Hindlimb muscle (tissue), 1 donor: ENCODE data around the gene FLAD1. TPM values are rescaled to one million over a fixed set of nuclear protein-coding genes. Genes with fewer than 3 reads are reported as not detected.

Source experiments
- DNase-seq: peaks from one replicate; pipeline ENCODE4 v3.0.0-alpha.2; 2013
- polyA plus RNA-seq: library from polyadenylated mRNA; unstranded; fragments of 120-200 nt; gene quantifications from one replicate; pipeline ENCODE4 v1.2.1, GENCODE V29; 2013; ENCODE audit not compliant: insufficient read length

FLAD1 gene
- polyA plus RNA-seq, 1 donor = 20.6 TPM

GRCh38 chr1:155005076-155006011, 22.2 kb downstream of the FLAD1 start:
- DNase-seq = no peak

DNA sequence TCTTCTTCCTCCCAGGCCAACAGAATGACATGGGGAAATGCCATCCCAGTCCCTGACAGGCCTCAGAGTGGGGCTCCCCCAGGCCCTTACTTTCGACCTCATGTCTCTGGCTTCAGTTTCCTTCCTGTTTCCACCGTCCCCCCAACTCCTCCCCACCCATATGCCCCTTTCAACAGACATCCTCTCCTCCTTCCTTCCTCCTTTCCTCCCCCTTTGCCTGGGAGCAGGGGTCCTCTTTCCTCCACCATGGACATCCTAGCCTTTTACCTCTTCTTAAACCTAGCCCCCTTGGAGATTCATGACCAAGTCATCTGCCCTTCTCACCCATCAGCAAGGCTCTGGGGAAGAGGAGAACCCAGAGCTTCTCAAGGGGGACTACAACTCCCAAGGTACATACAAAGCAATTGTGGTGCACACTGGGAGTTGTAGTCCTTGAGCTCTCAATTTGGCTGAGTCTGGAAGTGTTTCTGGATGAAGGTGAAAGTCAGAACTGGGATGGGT, 23.5 kb downstream of the FLAD1 start:
- DNase-seq = no peak

GRCh38 chr1:155007251-155007828, 24.2 kb downstream of the FLAD1 start:
- no peak for DNase-seq

DNA sequence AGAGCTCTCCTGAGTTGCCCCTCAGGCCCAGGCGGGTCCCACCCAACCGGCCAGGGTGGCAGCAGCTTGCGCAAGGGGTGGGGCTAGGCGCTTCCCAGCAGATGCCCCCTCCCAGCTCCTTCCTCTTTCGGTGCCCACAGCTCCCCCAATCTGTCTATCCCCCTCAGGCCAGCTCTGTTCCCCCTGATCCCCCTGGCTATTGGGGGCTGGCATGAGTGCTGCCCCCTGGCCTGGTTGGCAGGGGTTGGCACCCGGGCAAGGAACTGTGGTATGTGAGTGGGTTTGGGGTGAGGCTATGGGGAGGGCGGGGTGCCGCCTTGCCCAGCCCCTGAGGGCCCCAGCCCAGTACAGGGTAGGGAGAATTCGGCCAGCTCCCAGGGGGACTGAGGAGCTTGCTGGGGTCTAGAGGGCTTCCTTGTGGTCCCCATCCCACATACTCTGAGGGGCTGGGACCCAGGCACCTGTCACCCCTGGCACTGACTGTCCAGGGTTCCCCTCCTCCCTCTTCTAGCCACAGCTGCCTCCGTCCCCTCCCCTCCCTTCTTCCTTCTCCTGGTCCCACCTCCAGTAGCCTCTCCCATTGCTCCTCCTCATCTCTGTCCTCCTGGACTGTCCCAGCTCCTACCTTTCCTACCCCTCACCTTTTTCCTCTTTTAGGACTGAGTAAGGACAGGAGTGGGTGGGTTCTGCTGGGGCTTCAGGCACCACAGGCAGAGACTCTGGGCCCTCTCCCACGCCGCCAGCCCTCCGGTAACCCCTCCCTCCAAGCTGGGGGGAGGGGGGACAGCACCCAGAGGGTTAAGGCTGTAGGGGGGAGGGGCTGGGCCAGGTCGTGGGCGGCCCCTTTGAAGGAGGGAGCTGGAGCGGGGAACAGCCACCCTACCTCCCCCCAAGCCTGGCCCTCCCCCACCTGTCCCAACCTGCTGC, 25.1 kb downstream of the FLAD1 start:
- no peak for DNase-seq

- no peak for DNase-seq
Measured at GRCh38 chr1:155009221-155009711, 26.1 kb downstream of the FLAD1 start.

DNA sequence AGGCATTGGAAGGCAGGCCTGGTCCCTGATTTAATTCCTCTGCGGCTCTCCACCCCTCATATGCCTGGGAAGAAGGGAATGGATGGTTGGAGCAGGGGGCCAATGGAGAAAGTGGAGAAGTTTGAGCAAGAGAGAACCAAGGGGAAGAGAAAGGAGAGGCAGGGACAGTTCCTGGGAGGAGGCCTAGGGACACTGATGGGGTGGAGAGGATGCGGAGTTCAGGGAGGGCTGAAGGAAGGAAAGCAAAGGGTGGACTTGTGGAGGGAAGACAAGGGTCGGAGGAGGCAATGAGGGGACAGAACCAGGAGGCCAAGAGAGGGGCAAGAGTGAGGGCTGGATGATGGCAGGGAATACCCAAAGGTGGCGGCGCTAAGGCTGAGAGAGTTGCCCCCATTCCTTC, 26.6 kb downstream of the FLAD1 start:
- no peak for DNase-seq

GRCh38 chr1:155010211-155010918, 27.2 kb downstream of the FLAD1 start:
- DNase-seq = no peak

DNA sequence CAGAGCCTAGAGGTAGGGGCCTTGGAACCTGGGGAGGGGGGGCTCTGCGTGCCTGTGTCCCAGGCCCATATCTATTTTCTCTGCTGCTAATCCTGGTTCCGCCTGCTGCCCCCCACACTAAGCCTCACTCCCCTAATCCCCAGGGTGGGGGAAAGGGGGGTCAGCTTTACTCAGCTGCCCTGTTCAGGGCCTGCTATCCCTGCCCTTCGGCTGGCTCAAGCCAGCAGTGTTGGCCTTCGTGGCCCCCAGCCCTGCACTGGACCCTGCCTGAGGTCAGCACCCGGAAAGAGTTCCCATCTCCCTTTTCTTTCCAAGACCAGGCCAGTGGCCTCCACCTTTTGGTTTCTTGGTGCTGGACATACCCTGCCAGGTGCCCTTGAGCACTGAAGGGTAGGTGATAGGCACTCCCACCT, 27.9 kb downstream of the FLAD1 start:
- DNase-seq = no peak

- no peak for DNase-seq
Measured at GRCh38 chr1:155011437-155012025, 28.4 kb downstream of the FLAD1 start.

GRCh38 chr1:155012026-155012546, 28.9 kb downstream of the FLAD1 start:
- no peak for DNase-seq

- no peak for DNase-seq
Measured at GRCh38 chr1:155012776-155013602, 29.8 kb downstream of the FLAD1 start.

DNA sequence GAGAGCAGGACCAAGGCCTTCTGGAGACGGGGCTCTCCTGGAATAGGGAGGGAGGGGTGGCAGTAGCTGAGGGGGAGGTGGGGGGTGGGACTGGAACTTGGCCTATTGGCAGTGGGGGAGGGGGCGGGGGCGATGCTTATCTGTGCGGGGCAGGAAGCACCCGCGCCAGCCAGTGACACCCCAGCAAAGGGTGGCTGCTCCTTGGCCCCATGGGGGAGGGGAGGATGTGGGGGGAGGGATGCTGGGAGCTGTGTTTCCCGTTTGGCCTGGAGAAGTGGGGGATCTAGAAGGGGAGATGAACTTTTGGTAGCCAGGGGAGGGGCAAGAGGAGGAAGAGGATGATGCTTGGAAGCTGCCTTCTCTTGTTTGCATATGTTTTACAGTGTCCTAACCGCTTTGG, 30.5 kb downstream of the FLAD1 start:
- no peak for DNase-seq

GRCh38 chr1:155014709-155015508, 31.8 kb downstream of the FLAD1 start:
- DNase-seq = no peak

DNA sequence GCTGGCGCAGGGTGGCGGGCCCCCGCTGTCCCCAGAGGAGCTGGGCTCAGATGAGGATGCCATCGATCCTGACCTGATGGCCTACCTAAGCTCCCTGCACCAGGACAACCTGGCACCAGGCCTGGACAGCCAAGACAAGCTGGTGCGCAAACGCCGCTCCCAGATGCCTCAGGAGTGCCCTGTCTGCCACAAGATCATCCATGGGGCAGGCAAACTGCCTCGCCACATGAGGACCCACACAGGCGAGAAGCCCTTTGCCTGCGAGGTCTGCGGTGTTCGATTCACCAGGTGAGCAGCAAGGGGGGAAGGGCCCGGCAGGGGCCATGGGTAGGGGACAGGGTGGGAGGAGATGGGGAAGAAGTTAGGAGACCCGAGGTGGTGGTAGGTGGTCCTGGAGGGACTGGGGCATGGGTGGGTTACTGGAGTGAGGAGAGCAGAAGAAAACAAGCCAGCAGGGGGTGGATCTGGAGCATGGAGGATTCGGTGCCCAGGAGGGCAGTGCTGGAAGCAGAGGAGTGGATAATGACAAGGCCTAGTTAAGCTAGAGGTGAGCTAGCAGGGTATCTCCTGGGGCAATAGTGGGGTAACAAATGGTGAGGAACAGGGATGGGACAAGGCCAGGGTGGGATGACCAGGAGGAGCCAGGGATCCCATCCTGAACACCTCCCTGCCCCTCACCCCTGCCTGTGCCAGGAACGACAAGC, 32.5 kb downstream of the FLAD1 start:
- DNase-seq = no peak

GRCh38 chr1:155016231-155016831, 33.2 kb downstream of the FLAD1 start:
- no peak for DNase-seq

DNA sequence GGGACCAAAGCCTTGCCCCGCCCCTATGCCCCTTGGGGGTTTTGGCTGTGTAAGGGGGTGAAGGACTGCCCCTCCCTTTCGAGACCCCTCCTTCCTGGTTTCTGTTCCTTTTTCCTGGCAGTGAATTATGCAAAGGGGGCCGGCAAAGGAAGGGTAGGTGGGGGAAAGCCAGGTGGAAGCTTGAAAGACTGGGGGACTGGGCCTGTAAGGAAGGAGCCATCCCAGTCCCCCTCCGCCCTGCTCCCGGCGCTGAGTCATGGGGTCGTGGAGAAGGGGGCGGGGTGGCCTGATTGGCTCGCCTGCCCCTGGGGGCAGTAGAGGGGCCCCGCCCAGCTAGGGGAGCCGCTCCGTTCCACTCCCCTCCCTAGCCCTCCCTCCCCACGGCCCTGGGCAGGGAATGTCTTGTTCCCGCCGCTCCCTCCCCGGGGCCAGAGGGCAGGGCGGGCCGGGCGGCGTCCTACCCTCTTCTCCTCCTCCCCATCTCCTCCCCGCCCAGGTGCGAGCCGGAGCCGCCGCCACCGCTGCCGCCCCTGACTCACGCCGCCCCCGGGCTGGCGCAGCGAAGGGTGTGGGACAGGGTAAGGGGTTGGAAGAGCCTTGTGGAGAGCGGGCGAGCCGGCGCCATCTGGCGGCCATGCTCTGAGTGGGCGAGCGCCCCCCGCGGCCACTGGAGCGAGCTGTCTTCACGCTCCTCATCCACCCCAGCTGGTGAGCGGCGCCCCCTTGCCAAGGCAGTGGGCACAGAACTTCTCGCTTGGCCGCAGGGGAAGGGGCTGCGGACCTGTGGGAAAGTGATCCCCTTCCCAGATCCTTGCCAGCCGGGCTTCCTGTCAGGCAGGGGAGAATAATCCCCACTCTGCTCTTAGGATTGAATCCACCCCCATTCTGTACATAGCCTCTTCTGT, 34.1 kb downstream of the FLAD1 start:
- peak; percentile 88 for DNase-seq

GRCh38 chr1:155017946-155018316, 34.8 kb downstream of the FLAD1 start:
- no peak for DNase-seq
